Tibial artery (tissue), 4 donors: ENCODE measurements around the gene EHD1.

Experiments used
- DNase-seq, 2 donors: peaks; one replicate each; pipeline ENCODE4 v3.0.0-alpha.2; 2019
- H3K27ac ChIP-seq, 2 donors: fragments of 200-600 bp; sonication (generic) in 1 of 2; 1 replicate in 1 of 2; 2 replicates in 1 of 2; pipeline ENCODE4 v1.5.1; 2018 to 2019; ENCODE audit warnings: mild to moderate bottlenecking in 1 of 2
- H3K27me3 ChIP-seq, 2 donors: fragments of 200-600 bp; sonication (generic) in 1 of 2; one replicate each; pipeline versions ENCODE4 v1.5.1 to v1.6.0; 2016 to 2019
- H3K36me3 ChIP-seq, 3 donors: fragments of 200-600 bp; sonication (generic) in 2 of 3; one replicate each; pipeline ENCODE4 v1.5.1; 2016 to 2019; ENCODE audit warnings: mild to moderate bottlenecking in 2 of 3
- H3K4me1 ChIP-seq, 4 donors: fragments of 200-600 bp; sonication (generic) in 2 of 4; 1 replicate in 3 of 4; 2 replicates in 1 of 4; pipeline ENCODE4 v1.5.1; 2016 to 2019
- H3K4me3 ChIP-seq, 2 donors: fragments of 200-600 bp; sonication (generic) in 1 of 2; 1 replicate in 1 of 2; 2 replicates in 1 of 2; pipeline ENCODE4 v1.5.1; 2018 to 2019; ENCODE audit warnings: mild to moderate bottlenecking in 2 of 2
- H3K9me3 ChIP-seq, 3 donors: fragments of 200-600 bp; sonication (generic) in 1 of 3; one replicate each; pipeline ENCODE4 v1.5.1; 2016 to 2019
- intact Hi-C: fragments of 100-400 bp; cut with DNase I; formaldehyde crosslinking; loops from one replicate; pipeline ENCODE4 v1.15.0; 2023; ENCODE audit warnings: low total_unique reads
- TF ChIP-seq, protein P1 (sequence below), 2 experiments: fragments of 200-600 bp in 1 of 2; fragments of 450-650 bp in 1 of 2; IDR thresholded peaks; one replicate each; pipeline ENCODE4 v1.5.1; 2017 to 2019; ENCODE audit warnings: antibody characterized with exemption in 2 of 2, mild to moderate bottlenecking in 1 of 2, moderate library complexity in 1 of 2

EHD1 gene

GRCh38 chr11:64868904-64869570, 9.4 kb downstream of the EHD1 start:
- Histone ChIP-seq H3K27ac (peak overlapping the region; percentile 91 to 97), H3K4me3 (peak overlapping the region; percentile 6 to 8), H3K9me3 (no peaks in the 10 kb centered on the region), H3K4me1 (peaks cover 9 to 99% (median 93%) of the 10 kb centered on the region in 4 donors), H3K36me3 (peaks cover 13 to 41% (median 23%) of the 10 kb centered on the region in 3 donors), H3K27me3 (no peaks in the 10 kb centered on the region)
- DNase-seq = peak in 1 of 2 donors; percentile 65
- TF ChIP-seq, protein P1, sequence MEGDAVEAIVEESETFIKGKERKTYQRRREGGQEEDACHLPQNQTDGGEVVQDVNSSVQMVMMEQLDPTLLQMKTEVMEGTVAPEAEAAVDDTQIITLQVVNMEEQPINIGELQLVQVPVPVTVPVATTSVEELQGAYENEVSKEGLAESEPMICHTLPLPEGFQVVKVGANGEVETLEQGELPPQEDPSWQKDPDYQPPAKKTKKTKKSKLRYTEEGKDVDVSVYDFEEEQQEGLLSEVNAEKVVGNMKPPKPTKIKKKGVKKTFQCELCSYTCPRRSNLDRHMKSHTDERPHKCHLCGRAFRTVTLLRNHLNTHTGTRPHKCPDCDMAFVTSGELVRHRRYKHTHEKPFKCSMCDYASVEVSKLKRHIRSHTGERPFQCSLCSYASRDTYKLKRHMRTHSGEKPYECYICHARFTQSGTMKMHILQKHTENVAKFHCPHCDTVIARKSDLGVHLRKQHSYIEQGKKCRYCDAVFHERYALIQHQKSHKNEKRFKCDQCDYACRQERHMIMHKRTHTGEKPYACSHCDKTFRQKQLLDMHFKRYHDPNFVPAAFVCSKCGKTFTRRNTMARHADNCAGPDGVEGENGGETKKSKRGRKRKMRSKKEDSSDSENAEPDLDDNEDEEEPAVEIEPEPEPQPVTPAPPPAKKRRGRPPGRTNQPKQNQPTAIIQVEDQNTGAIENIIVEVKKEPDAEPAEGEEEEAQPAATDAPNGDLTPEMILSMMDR (IDR thresholded peaks at IDR 0.05) = no peak
- intact Hi-C loops = no loop called here

DNA sequence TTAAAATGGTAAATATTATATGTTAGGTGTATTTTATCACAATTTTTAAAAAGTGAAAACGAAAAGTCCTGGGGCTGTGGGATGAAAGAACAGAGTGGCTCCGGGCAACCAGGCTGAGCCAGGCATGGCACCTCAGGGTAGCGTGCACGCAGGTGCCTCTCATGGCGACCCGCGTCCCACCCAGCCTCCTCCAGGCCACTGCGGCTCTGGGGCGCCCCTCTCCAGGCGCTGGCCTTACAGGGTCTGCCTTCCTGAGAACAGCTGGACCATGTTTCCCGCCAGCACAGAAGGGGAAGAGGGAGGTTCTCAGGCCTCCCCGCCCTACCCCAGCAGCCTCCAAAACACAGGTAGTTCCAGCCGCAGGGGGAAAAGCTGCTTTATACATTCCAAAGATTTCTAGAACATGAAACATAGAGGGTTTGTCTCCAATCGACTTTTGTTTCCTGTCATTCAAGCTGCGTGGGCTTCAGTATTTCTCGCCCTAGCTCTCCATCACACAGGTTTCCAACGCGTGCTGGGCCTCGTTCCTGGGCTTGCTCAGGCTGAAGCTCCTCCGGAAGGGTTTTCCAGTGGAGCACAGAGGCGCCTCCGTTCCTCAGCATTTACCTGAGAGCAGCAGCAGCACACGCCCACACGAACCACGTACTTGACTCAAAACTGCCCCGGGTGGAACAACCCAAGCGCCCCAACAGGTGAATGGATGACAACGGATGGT, 10.5 kb downstream of the EHD1 start:
- Histone ChIP-seq H3K27ac (peak overlapping the region; percentile 91 to 97), H3K4me3 (no peak overlapping the region), H3K4me1 (peaks cover 9 to 99% (median 97%) of the 10 kb centered on the region in 4 donors), H3K27me3 (no peaks in the 10 kb centered on the region), H3K36me3 (peaks cover 5 to 29% (median 12%) of the 10 kb centered on the region in 3 donors), H3K9me3 (no peaks in the 10 kb centered on the region)
- intact Hi-C loops = no loop called here
- TF ChIP-seq, protein P1 (IDR thresholded peaks at IDR 0.05) = no peak
- no peak for DNase-seq

GRCh38 chr11:64866173-64866491, 12.3 kb downstream of the EHD1 start:
- TF ChIP-seq, protein P1 (IDR thresholded peaks at IDR 0.05) = no peak
- no peaks in the 10 kb centered on the region for H3K27me3 ChIP-seq
- no peaks in the 10 kb centered on the region for H3K9me3 ChIP-seq
- H3K4me1 ChIP-seq = peaks cover 9 to 99% (median 91%) of the 10 kb centered on the region in 4 donors
- no peak overlapping the region for H3K4me3 ChIP-seq
- no peak for DNase-seq
- intact Hi-C loops = no loop called here
- H3K36me3 ChIP-seq = peaks cover 0 to 12% (median 2%) of the 10 kb centered on the region in 3 donors
- peak overlapping the region; percentile 91 to 97 for H3K27ac ChIP-seq

DNA sequence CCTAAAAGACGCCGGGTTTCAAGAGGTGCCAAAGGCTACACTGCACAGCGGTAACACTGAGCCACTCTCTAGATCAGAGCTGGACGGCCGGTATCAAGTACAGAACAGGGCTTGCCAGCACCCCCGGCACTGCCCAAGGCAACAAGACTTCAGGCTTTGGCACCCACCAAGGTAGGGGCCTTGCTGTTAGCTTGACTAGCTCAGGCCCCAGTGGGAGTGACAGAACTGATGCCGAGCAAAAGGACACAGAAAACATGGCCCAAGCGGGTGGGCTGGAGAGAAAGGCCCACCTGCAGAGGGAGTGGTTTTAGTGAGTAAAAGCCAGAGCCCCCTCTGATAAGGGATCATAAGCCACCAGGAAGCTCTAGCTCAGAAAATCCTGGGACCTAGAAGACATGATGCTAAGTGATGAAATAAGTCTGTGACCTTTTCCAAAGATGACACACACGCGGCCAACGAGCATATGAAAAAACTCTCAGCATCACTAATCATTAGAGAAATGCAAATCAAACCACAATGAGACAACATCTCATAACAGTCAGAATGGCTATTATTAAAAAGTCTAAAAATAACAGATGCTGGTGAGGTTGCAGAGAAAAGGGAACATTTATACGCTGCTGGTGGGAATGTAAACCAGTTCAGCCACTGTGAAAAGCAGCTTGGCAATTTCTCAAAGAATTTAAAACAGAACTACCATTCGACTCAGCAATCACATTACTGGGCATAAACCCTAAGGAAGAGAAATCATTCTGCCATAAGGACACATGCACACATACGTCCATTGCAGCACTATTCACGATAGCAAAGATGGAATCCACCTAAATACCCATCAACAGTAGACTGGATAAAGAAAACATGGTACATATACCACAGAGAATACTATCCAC, 12.9 kb downstream of the EHD1 start:
- peak in 1 of 2 donors; percentile 81 for DNase-seq
- H3K36me3 ChIP-seq = peaks cover 0 to 8% (median 0%) of the 10 kb centered on the region in 3 donors
- peak overlapping the region; percentile 36 to 40 for H3K4me3 ChIP-seq
- H3K4me1 ChIP-seq = peaks cover 9 to 97% (median 87%) of the 10 kb centered on the region in 4 donors
- H3K27me3 ChIP-seq = no peaks in the 10 kb centered on the region
- intact Hi-C loops = no loop called here
- TF ChIP-seq, protein P1 (IDR thresholded peaks at IDR 0.05) = peak in 1 of 2 experiments; percentile 25
- H3K9me3 ChIP-seq = no peaks in the 10 kb centered on the region
- peak overlapping the region; percentile 91 to 97 for H3K27ac ChIP-seq

GRCh38 chr11:64864473-64865285, 13.7 kb downstream of the EHD1 start:
- TF ChIP-seq, protein P1 (IDR thresholded peaks at IDR 0.05) = peak in 1 of 2 experiments; percentile 17
- DNase-seq = peak; percentile 87 to 97
- Histone ChIP-seq H3K27ac (peak overlapping the region; percentile 91 to 97), H3K4me3 (peak overlapping the region; percentile 36 to 40), H3K27me3 (no peaks in the 10 kb centered on the region), H3K4me1 (peaks cover 5 to 97% (median 87%) of the 10 kb centered on the region in 4 donors), H3K36me3 (peaks cover 3 to 14% (median 5%) of the 10 kb centered on the region in 3 donors), H3K9me3 (no peaks in the 10 kb centered on the region)
- intact Hi-C loops = no loop called here
